ENCODE results near the gene RBM45.

DNA sequence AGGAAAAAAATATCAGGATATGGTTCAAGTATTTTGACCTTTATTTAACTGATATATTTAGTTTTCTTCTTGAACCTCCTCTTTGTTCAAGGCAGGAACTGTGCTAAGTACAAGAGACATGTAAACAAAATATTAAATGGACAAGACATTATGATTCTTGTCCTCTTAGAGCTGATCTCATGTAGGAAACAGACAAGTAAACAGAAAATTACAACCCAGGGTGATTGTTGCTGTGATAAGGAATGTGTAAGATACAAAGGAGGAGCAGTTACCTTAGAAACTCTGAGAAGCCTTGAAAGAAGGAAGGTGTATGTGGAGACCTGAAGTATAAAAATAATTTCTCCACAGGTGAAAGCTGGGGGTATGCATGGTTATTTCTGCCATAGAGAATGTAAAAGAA is 12.9 kb downstream of the RBM45 start:
- TF ChIP-seq POLR2A (IDR thresholded peaks at IDR 0.05) (no peak), POLR2AphosphoS5 (IDR thresholded peaks at IDR 0.05) (no peak)
- TF ChIP-seq, protein P1, sequence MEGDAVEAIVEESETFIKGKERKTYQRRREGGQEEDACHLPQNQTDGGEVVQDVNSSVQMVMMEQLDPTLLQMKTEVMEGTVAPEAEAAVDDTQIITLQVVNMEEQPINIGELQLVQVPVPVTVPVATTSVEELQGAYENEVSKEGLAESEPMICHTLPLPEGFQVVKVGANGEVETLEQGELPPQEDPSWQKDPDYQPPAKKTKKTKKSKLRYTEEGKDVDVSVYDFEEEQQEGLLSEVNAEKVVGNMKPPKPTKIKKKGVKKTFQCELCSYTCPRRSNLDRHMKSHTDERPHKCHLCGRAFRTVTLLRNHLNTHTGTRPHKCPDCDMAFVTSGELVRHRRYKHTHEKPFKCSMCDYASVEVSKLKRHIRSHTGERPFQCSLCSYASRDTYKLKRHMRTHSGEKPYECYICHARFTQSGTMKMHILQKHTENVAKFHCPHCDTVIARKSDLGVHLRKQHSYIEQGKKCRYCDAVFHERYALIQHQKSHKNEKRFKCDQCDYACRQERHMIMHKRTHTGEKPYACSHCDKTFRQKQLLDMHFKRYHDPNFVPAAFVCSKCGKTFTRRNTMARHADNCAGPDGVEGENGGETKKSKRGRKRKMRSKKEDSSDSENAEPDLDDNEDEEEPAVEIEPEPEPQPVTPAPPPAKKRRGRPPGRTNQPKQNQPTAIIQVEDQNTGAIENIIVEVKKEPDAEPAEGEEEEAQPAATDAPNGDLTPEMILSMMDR (IDR thresholded peaks at IDR 0.05 in 8 of 11, conservative IDR thresholded peaks at IDR 0.05 in 3 of 11): no peak
